Measurements from ENCODE around the gene FHOD1.

FHOD1 gene

DNA sequence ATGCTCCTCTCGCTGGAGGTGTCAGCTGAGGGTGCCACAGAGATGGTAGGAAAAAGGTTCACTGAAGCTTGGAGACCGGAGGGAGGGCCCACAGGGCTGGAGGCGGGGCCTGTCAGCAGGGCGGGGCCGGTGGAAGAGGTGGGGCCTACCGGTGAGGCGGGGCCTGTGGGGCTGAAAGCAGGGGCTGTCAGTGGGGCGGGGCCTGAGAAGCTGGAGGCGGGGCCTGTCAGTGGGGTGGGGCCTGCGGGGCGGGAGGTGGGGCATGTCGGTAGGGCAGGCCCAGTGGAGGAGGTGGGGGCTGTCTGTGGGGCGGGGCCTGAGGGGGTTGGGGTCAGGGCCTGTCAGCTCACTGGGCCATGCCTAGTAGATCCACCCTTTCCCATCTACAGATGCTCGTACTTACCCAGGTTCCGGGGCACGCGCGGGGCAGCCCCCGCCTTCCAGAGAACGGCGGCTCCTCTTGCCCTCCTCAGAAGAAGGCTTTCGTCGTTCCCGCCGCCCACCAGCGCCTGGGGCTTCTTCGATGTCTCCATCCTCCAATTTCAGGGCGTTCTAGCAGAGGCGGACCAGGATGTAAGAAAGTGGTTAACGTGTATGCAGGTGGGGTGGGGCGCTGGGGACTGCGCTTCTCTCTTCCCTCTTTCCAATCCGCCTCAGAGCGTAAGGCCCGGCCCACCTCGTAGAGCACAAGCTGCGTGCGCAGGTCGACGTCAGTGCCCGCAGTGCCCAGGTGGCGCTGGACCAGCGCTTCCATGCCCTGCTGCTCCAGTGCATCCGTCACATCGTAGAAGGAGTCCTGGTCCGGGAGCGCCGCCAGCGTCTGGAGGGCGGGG, 10.5 kb downstream of the FHOD1 start:
- peak; percentile 87 for DNase-seq (ENCODE audit: low spot score)
- TF ChIP-seq, protein P1, sequence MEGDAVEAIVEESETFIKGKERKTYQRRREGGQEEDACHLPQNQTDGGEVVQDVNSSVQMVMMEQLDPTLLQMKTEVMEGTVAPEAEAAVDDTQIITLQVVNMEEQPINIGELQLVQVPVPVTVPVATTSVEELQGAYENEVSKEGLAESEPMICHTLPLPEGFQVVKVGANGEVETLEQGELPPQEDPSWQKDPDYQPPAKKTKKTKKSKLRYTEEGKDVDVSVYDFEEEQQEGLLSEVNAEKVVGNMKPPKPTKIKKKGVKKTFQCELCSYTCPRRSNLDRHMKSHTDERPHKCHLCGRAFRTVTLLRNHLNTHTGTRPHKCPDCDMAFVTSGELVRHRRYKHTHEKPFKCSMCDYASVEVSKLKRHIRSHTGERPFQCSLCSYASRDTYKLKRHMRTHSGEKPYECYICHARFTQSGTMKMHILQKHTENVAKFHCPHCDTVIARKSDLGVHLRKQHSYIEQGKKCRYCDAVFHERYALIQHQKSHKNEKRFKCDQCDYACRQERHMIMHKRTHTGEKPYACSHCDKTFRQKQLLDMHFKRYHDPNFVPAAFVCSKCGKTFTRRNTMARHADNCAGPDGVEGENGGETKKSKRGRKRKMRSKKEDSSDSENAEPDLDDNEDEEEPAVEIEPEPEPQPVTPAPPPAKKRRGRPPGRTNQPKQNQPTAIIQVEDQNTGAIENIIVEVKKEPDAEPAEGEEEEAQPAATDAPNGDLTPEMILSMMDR (IDR thresholded peaks at IDR 0.05; ENCODE audit: borderline replicate concordance, control extremely low read depth, extremely low read depth, insufficient read depth, missing control alignments): no peak
- in situ Hi-C loops (cut with MboI; ENCODE audit: low sequenced_read_pairs, unreplicated experiment): no loop called here

DNA sequence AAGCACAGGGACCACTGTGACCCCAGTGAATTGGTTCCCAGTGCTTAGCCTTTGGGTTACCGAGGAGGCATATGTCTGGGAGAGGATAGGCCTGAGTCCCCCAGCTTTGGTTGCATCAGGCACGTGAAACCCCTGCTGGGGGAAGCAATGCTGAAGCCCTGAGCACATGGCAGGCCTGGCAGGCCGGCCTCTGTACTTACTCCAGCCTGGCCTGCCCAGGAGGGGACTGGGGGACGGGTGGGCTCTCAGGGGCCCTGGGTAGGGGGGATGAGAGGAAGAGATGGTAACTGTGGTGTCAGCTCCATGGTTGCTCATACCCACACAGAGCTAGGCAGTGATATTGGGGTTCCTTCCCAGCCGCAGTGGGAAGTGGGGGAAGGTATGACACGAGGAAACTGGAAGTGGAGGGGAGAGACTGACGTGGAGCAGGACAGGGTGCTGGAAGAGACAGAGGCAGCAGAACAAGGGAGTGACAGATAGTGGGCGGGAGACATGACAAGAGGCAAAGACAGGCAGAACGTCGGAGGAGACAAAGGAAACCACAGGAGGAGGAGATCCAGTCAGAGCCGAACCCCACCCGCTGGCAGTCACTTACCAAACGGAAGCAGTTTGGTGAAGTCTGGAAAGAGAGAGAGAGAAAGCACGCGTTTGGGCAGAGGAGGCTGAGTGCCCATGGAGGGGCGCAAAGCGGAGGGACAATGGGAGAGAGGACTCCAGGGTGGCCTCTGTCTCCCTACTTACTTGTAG, 11.3 kb downstream of the FHOD1 start:
- DNase-seq (ENCODE audit: low spot score): no peak
- in situ Hi-C loops (cut with MboI; ENCODE audit: low sequenced_read_pairs, unreplicated experiment): no loop called here
- TF ChIP-seq, protein P1 (IDR thresholded peaks at IDR 0.05; ENCODE audit: borderline replicate concordance, control extremely low read depth, extremely low read depth, insufficient read depth, missing control alignments): no peak

DNA sequence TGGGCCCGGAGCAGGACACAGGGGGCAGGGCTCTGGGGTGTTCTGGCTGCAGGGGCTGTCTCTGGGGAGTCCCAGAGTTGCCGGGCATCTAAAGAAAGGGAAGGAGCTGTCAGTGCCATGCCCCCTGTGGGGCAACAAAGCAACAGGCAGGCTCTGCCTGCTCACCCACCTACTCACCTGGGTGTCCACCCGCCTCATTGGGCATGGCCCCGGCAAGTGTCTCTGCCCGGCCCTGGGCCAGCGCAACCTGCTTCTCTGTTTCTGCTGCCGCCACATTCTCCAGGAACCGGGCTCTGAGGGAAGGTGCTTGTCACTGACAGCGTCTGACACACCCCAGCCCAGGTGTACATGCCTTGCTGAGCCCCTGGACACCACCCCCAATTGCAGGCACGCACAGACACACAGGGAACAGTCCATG, 13.1 kb downstream of the FHOD1 start:
- in situ Hi-C loops (cut with MboI; ENCODE audit: low sequenced_read_pairs, unreplicated experiment): no loop called here
- TF ChIP-seq, protein P1 (IDR thresholded peaks at IDR 0.05; ENCODE audit: borderline replicate concordance, control extremely low read depth, extremely low read depth, insufficient read depth, missing control alignments): no peak
- DNase-seq (ENCODE audit: low spot score): no peak

DNA sequence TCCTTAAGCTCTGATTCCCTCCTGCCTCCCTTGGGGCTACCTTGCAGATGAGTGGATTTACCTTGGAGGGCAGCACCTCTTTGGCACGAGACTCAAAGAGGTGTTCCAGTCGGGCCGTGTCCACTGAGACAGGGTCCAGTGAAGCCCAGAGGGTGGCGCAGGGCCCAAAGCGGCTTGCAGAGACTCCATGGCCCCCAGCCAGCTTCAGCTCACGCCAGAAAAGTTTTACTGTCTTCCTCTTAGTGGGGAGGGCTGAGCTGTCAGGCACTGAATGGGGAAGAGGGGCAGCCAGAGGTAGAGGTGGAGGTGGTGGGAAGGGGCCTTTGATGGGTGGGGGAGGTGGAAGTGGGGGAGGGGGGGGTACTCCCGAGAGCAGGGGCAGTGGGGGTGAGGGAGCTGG, 13.7 kb downstream of the FHOD1 start:
- TF ChIP-seq, protein P1 (IDR thresholded peaks at IDR 0.05; ENCODE audit: borderline replicate concordance, control extremely low read depth, extremely low read depth, insufficient read depth, missing control alignments): no peak
- in situ Hi-C loops (cut with MboI; ENCODE audit: low sequenced_read_pairs, unreplicated experiment): no loop called here
- DNase-seq (ENCODE audit: low spot score): no peak

DNA sequence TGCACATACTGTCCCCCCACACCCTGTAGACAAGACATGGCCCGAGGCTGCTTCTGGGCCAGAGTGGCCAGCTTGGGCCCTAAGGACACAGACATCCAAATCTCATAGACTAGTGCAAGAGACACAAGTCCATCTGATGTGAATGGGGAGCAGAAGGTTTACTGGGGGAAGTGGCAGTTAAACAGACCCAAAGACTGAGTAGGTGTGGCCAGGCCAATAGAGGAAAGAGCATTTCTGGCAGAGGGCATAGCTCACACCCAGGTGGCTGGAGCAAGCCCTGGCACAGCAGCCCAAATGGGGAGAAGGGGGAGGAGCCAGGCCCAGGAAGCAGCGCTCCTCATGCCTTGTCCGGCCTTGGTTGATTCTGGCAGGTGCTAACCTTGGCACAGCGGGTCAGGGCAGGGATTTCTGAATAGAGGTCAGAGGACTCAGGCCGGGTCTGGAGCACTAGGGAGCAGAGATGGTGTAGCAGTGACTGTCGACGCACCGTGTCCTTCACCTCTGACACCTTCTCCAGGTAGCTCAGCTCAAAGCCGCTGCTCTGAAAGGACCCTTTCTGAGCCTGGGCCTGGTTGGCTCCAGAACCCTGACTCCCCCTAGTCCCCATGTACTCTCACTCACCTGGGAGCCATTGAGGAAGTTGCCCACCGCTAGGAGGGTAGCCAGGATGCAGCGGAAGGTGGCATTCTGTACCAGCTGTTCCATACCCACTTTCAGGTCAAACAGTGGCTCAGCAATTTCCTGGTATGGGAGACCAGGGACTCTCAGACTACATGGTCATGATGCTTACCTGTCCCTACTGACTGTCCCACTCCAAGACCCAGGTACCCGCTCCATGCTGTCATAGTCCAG, 16.2 kb downstream of the FHOD1 start:
- DNase-seq (ENCODE audit: low spot score): no peak
- TF ChIP-seq, protein P1 (IDR thresholded peaks at IDR 0.05; ENCODE audit: borderline replicate concordance, control extremely low read depth, extremely low read depth, insufficient read depth, missing control alignments): no peak
- in situ Hi-C loops (cut with MboI; ENCODE audit: low sequenced_read_pairs, unreplicated experiment): no loop called here
